ENCODE results near the gene AKAP10. TPM values are rescaled to one million over a fixed set of nuclear protein-coding genes. Genes with fewer than 3 reads are reported as not detected.

AKAP10 gene
- total and polyA plus RNA-seq, 2 donors (not counting 3 experiments of a cell fraction or from before 2014, with no cell fraction given): 10.0 to 27.1 TPM

DNA sequence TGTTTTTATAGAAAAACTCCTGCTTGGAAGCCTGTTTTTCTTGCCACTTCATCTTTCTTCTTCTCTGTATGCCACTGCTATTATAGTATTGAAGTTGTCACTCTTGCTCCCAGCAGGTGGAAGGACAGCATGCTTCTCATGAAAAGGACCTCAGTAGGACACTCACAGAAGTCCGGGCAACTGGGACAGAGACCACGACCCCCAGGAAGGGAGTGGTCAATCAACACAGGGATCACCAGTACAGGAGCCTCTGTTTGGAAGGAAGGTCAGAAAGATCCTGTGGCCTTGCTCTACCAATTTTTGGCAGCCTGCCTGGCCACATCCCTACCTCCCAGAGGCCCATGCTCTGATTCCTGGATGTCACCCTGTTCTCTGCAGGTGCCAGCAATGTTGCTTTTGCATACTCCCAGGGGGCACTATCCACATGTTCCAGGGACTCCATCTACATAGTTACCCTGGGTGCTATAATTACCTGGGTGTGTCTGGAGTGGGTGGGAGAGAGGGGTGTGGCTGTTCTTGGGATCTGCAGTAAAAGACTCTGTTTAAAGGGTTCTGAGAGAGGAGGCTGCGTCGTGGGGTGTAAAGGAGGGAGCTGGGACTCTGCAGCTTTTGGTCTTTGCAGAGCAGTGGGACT, 13.7 kb upstream of the AKAP10 start:
- intact Hi-C loops (cut with micrococcal nuclease) (loop anchor here (5.0 kb wide), 1 partner anchor 236 kb away; no protein-coding TSS in a partner anchor), dilution Hi-C loops (cut with MboI; ENCODE audit: extremely low pct_ligation_motif_present, low sequenced_read_pairs) (no loop called here)
- no peaks in the 10 kb centered on the region for H4K20me1 ChIP-seq (replicated peaks; ENCODE audit: control insufficient read depth, extremely low read depth, insufficient read depth, low read length)
- TF ChIP-seq MYC (IDR thresholded peaks at IDR 0.05; ENCODE audit: low read depth, low read length): no peak
- CTCF ChIA-PET: interaction anchor here (0.8 to 6.5 kb wide), 3 partner anchors 19 to 125 kb away, joined by 3 to 125 read pairs (median 95); partner anchors contain the start of gene SPECC1
- H2AFZ ChIP-seq (ENCODE audit: low read depth, low read length): no peak overlapping the region
- no peaks in the 10 kb centered on the region for H3K79me2 ChIP-seq (ENCODE audit: control insufficient read depth, insufficient read depth, low read length)
- no peaks in the 10 kb centered on the region for H3K4me1 ChIP-seq (ENCODE audit: control insufficient read depth, extremely low read depth, insufficient read depth, low read length)
- H3K36me3 ChIP-seq (ENCODE audit: control insufficient read depth in 2 of 2, extremely low read depth in 1 of 2, insufficient read depth in 2 of 2, low read length in 2 of 2): no peaks in the 10 kb centered on the region
- H3K9ac ChIP-seq (replicated peaks; ENCODE audit: extremely low read depth, insufficient read depth, low read length): no peak overlapping the region
- H3K27ac ChIP-seq (ENCODE audit: insufficient read depth, low read depth, low read length): no peak overlapping the region
- peaks cover 4 to 5% of the 10 kb centered on the region in 2 experiments for H3K27me3 ChIP-seq (ENCODE audit: control insufficient read depth in 2 of 2, insufficient read depth in 2 of 2, low read length in 2 of 2)
- POLR2A ChIA-PET: no interaction called here
- DNase-seq (ENCODE audit: low read depth, low spot score): no peak
- no peak for FAIRE-seq
- no peaks in the 10 kb centered on the region for H3K9me3 ChIP-seq (replicated peaks; ENCODE audit: control insufficient read depth, insufficient read depth, low read length)
- no peak overlapping the region for H3K4me3 ChIP-seq (replicated peaks in 1 of 3; ENCODE audit: insufficient read depth in 1 of 3, low read depth in 1 of 3, low read length in 3 of 3)
- no peaks in the 10 kb centered on the region for H3K9me1 ChIP-seq (replicated peaks; ENCODE audit: control insufficient read depth, extremely low read depth, insufficient read depth, low read length)
- H3K4me2 ChIP-seq (ENCODE audit: insufficient read depth, low read length): no peak overlapping the region
- no TSS peak for BruUV-seq (replicated peaks)

GRCh38 chr17:19987897-19988296, 10.3 kb upstream of the AKAP10 start:
- BruUV-seq (replicated peaks): no TSS peak
- Histone ChIP-seq H2AFZ (ENCODE audit: low read depth, low read length) (no peak overlapping the region), H4K20me1 (replicated peaks; ENCODE audit: control insufficient read depth, extremely low read depth, insufficient read depth, low read length) (no peaks in the 10 kb centered on the region), H3K27me3 (ENCODE audit: control insufficient read depth in 2 of 2, insufficient read depth in 2 of 2, low read length in 2 of 2) (peaks cover 4 to 5% of the 10 kb centered on the region in 2 experiments), H3K4me3 (replicated peaks in 1 of 3; ENCODE audit: insufficient read depth in 1 of 3, low read depth in 1 of 3, low read length in 3 of 3) (no peak overlapping the region), H3K36me3 (ENCODE audit: control insufficient read depth in 2 of 2, extremely low read depth in 1 of 2, insufficient read depth in 2 of 2, low read length in 2 of 2) (no peaks in the 10 kb centered on the region), H3K79me2 (ENCODE audit: control insufficient read depth, insufficient read depth, low read length) (no peaks in the 10 kb centered on the region), H3K9me1 (replicated peaks; ENCODE audit: control insufficient read depth, extremely low read depth, insufficient read depth, low read length) (no peaks in the 10 kb centered on the region), H3K9me3 (replicated peaks; ENCODE audit: control insufficient read depth, insufficient read depth, low read length) (no peaks in the 10 kb centered on the region), H3K4me1 (ENCODE audit: control insufficient read depth, extremely low read depth, insufficient read depth, low read length) (no peaks in the 10 kb centered on the region), H3K4me2 (ENCODE audit: insufficient read depth, low read length) (no peak overlapping the region), H3K27ac (ENCODE audit: insufficient read depth, low read depth, low read length) (no peak overlapping the region), H3K9ac (replicated peaks; ENCODE audit: extremely low read depth, insufficient read depth, low read length) (no peak overlapping the region)
- DNase-seq (ENCODE audit: low read depth, low spot score): no peak
- intact Hi-C loops (cut with micrococcal nuclease): no loop called here
- dilution Hi-C loops (cut with MboI; ENCODE audit: extremely low pct_ligation_motif_present, low sequenced_read_pairs): no loop called here
- ChIA-PET CTCF (interaction anchor here (1.2 kb wide), 1 partner anchor 129 kb away, joined by 3 read pairs; no protein-coding TSS in a partner anchor), POLR2A (no interaction called here)
- TF ChIP-seq GATA2 (IDR thresholded peaks at IDR 0.05; ENCODE audit: insufficient read depth, insufficient read length, low read depth, low read length) (no peak), FOS (IDR thresholded peaks at IDR 0.05; ENCODE audit: borderline replicate concordance, insufficient read depth, low read length) (no peak), CTCF (IDR thresholded peaks at IDR 0.05; ENCODE audit: extremely low read depth in 1 of 2, insufficient read depth in 1 of 2, low read depth in 1 of 2, low read length in 2 of 2) (no peak), MYC (IDR thresholded peaks at IDR 0.05; ENCODE audit: low read depth, low read length) (no peak), MAX (IDR thresholded peaks at IDR 0.05; ENCODE audit: insufficient read depth, insufficient read length) (no peak), POLR2AphosphoS5 (IDR thresholded peaks at IDR 0.05; ENCODE audit: insufficient read depth, low read depth, low read length) (no peak), EZH2 (IDR thresholded peaks at IDR 0.05; ENCODE audit: borderline replicate concordance, low read depth, low read length, severe bottlenecking) (no peak), POLR2A (IDR thresholded peaks at IDR 0.05; ENCODE audit: low read depth, low read length) (no peak), JUN (IDR thresholded peaks at IDR 0.05; ENCODE audit: borderline replicate concordance, insufficient read depth, insufficient read length, low read depth) (no peak)
- FAIRE-seq: no peak
